ENCODE data around the gene UBTD2. TPM values are rescaled to one million over a fixed set of nuclear protein-coding genes. Genes with fewer than 3 reads are reported as not detected.

The UBTD2 gene
- total and polyA plus RNA-seq, 10 of the 15 experiments (the other 5 are each of a cell fraction or from before 2014, with no cell fraction given), result 7.7 to 30.5 (median 19.4) TPM

DNA sequence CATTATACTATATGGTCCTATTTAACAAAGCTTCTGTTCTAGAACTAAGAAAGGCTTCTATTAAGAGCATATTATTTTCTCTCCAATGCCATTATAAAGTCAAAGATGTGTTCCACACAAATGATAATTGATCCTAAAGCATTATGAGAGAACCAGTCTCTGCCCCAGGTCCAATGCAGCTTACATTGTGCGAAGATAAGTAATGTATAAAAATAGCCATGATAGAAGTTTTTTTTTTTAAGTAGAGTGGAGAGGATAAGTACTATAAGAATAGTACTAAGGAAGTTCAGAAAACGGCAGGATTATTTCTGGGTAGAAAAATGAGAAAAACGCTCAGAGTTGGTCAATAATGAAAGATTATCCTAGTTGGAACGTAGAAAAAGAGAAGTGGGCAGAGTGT, 15.6 kb downstream of the UBTD2 start:
- Histone ChIP-seq H3K36me3 (ENCODE audit: control insufficient read depth in 2 of 2, insufficient read depth in 2 of 2, low read length in 1 of 2) (peaks cover 1 to 10% of the 10 kb centered on the region in 2 experiments; a peak in 2 of 4 replicates), H4K20me1 (ENCODE audit: control insufficient read depth, insufficient read depth) (no peaks in the 10 kb centered on the region), H3K4me2 (ENCODE audit: control insufficient read depth, insufficient read depth) (no peak overlapping the region), H3K27me3 (replicated peaks in 1 of 2; ENCODE audit: control insufficient read depth in 2 of 2, insufficient read depth in 2 of 2, low read length in 1 of 2) (no peaks in the 10 kb centered on the region), H3K27ac (ENCODE audit: control insufficient read depth, insufficient read depth) (no peak overlapping the region), H3K4me3 (no peak overlapping the region), H3K4me1 (ENCODE audit: control insufficient read depth, insufficient read depth, low read length) (no peaks in the 10 kb centered on the region; the same call in 1 of the 2 replicates), H2AFZ (ENCODE audit: control insufficient read depth, low read depth, low read length) (no peak overlapping the region), H3K9me3 (replicated peaks; ENCODE audit: control insufficient read depth, insufficient read depth, low read length) (no peaks in the 10 kb centered on the region; the same call in 2 of the 3 replicates), H3K79me2 (ENCODE audit: control insufficient read depth, insufficient read depth, low read length) (peaks cover 74% of the 10 kb centered on the region), H3K9ac (ENCODE audit: control insufficient read depth, insufficient read depth, low read length) (no peak overlapping the region)
- CTCF ChIA-PET, result interaction anchor here (1.4 to 1.5 kb wide), 2 partner anchors 14 to 25 kb away, joined by 4 to 8 read pairs; no protein-coding TSS in a partner anchor
- DNase-seq (ENCODE audit: low read depth, low spot score), result no peak
- 82% methylated on average over 4 of the region's 4 CpGs for WGBS (ENCODE audit: insufficient coverage, insufficient replicate concordance, low lambda C conversion rate, missing lambda C conversion rate)
- POLR2A ChIA-PET, result no interaction called here
- no TSS peak for BruUV-seq (replicated peaks)
- no peak for ATAC-seq
- in situ Hi-C loops (cut with MboI) (no loop called here), intact Hi-C loops (cut with micrococcal nuclease; ENCODE audit: unreplicated experiment) (no loop called here)
- TF ChIP-seq LARP7 (IDR thresholded peaks at IDR 0.05), result no peak
- no peak for TF ChIP-seq RAD21 (IDR thresholded peaks at IDR 0.05; ENCODE audit: insufficient read depth, low read depth, low read length)
- TF ChIP-seq CHD4 (IDR thresholded peaks at IDR 0.05), result no peak
- no peak for TF ChIP-seq EZH2 (IDR thresholded peaks at IDR 0.05; ENCODE audit: borderline replicate concordance, control insufficient read depth, low read depth, low read length)
- no peak for TF ChIP-seq ZNF207 (IDR thresholded peaks at IDR 0.05; ENCODE audit: borderline replicate concordance)
- TF ChIP-seq NR2F1 (conservative IDR thresholded peaks at IDR 0.05), result no peak
- no peak for TF ChIP-seq RBBP5 (conservative IDR thresholded peaks at IDR 0.05)
- TF ChIP-seq YY1 (IDR thresholded peaks at IDR 0.05; ENCODE audit: low read depth, low read length), result no peak
- TF ChIP-seq ZNF592 (IDR thresholded peaks at IDR 0.05), result no peak
- no peak for TF ChIP-seq TARDBP (IDR thresholded peaks at IDR 0.05; ENCODE audit: borderline replicate concordance)
- TF ChIP-seq BRCA1 (IDR thresholded peaks at IDR 0.05; ENCODE audit: low read depth, low read length), result no peak
- TF ChIP-seq ZZZ3 (IDR thresholded peaks at IDR 0.05; ENCODE audit: control insufficient read depth, insufficient read length, low read depth), result no peak
- TF ChIP-seq SREBF1 (IDR thresholded peaks at IDR 0.05; ENCODE audit: low read length), result no peak
- TF ChIP-seq SPI1 (IDR thresholded peaks at IDR 0.05; ENCODE audit: borderline replicate concordance, insufficient read depth, low read depth, low read length), result no peak
- no peak for TF ChIP-seq ESRRA (IDR thresholded peaks at IDR 0.05; ENCODE audit: low read length)
- no peak for TF ChIP-seq USF2 (IDR thresholded peaks at IDR 0.05; ENCODE audit: borderline replicate concordance, low read depth, low read length)
- SMC1A ChIA-PET (ENCODE audit: uncharacterized antibody, unreplicated experiment), result interaction anchor here (1.0 to 1.5 kb wide), 2 partner anchors 8 to 25 kb away, joined by 3 to 4 read pairs; no protein-coding TSS in a partner anchor
- RAD21 ChIA-PET (ENCODE audit: unreplicated experiment), result no interaction called here
- no peak for FAIRE-seq
